Measurements from ENCODE around the gene CDC6.

The CDC6 gene

GRCh38 chr17:40278414-40278813 is 9.3 kb upstream of the CDC6 start:
- no peak for TF ChIP-seq CTCF (conservative IDR thresholded peaks at IDR 0.05)
- TF ChIP-seq ZFX (IDR thresholded peaks at IDR 0.05) = no peak
- no peak overlapping the region for H3K27ac ChIP-seq

GRCh38 chr17:40279402-40279801 is 8.3 kb upstream of the CDC6 start:
- H3K27ac ChIP-seq = no peak overlapping the region
- no peak for TF ChIP-seq ZFX (IDR thresholded peaks at IDR 0.05)
- no peak for TF ChIP-seq CTCF (conservative IDR thresholded peaks at IDR 0.05)

GRCh38 chr17:40281663-40282062 is 6.0 kb upstream of the CDC6 start:
- TF ChIP-seq CTCF (conservative IDR thresholded peaks at IDR 0.05) = no peak
- TF ChIP-seq ZFX (IDR thresholded peaks at IDR 0.05) = no peak
- H3K27ac ChIP-seq = no peak overlapping the region

GRCh38 chr17:40283662-40284061 is 4.0 kb upstream of the CDC6 start:
- no peak for TF ChIP-seq CTCF (conservative IDR thresholded peaks at IDR 0.05)
- TF ChIP-seq ZFX (IDR thresholded peaks at IDR 0.05) = no peak
- no peak overlapping the region for H3K27ac ChIP-seq

GRCh38 chr17:40284085-40284713 is 3.5 kb upstream of the CDC6 start:
- no peak for TF ChIP-seq ZFX (IDR thresholded peaks at IDR 0.05)
- no peak; the same call in 1 of the 2 replicates for TF ChIP-seq CTCF (conservative IDR thresholded peaks at IDR 0.05)
- no peak overlapping the region; the same call in 1 of the 2 replicates for H3K27ac ChIP-seq

GRCh38 chr17:40286473-40286872 is 1.2 kb upstream of the CDC6 start:
- H3K27ac ChIP-seq = no peak overlapping the region
- TF ChIP-seq ZFX (IDR thresholded peaks at IDR 0.05) = no peak
- no peak for TF ChIP-seq CTCF (conservative IDR thresholded peaks at IDR 0.05)

GRCh38 chr17:40287159-40287493 is 553 bp upstream of the CDC6 start:
- no peak overlapping the region for H3K27ac ChIP-seq
- TF ChIP-seq ZFX (IDR thresholded peaks at IDR 0.05) (no peak), CTCF (conservative IDR thresholded peaks at IDR 0.05) (no peak)
